ENCODE measurements around the gene PFDN4. TPM values are rescaled to one million over a fixed set of nuclear protein-coding genes. Genes with fewer than 3 reads are reported as not detected.

The PFDN4 gene
- total and polyA plus RNA-seq, 2 donors (not counting 1 experiment from before 2014, with no cell fraction given), result 9.1 to 16.8 TPM

DNA sequence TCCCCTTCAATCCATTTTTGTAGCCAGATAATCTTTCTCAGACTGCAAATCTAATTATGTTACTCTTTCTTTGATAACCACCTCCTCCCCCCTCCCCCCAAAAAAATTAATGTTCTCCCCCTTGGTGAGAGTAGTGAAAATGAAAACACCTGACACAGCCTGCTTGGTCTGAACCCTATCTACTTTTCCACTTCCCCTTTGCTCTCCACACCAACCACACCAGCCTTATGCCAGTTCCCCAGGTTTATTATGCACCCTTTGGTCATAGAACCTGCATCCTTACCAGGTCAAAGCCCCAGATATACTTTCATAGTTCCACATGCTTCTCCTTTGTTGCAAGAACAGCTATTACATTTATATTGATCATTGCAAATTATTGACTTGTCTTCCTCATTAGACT lies 19.4 kb downstream of the PFDN4 start:
- Histone ChIP-seq H3K79me2 (ENCODE audit: control insufficient read depth, insufficient read depth, low read length) (no peaks in the 10 kb centered on the region), H3K9me3 (ENCODE audit: control extremely low read depth in 1 of 3, control insufficient read depth in 2 of 3, insufficient read depth in 1 of 3, low read length in 2 of 3) (peaks cover 0 to 8% (median 3%) of the 10 kb centered on the region in 3 donors), H3K36me3 (replicated peaks in 1 of 2; ENCODE audit: control extremely low read depth in 1 of 2, control insufficient read depth in 1 of 2, extremely low read depth in 1 of 2, insufficient read depth in 2 of 2, low read length in 1 of 2) (no peaks in the 10 kb centered on the region), H3K9ac (ENCODE audit: low read length) (no peak overlapping the region), H3K4me3 (ENCODE audit: control extremely low read depth in 1 of 5, extremely low read depth in 1 of 5, insufficient read depth in 1 of 5, low read depth in 2 of 5, low read length in 4 of 5) (no peak overlapping the region), H3K4me2 (replicated peaks; ENCODE audit: low read depth, low read length, poor library complexity, severe bottlenecking) (no peak overlapping the region), H3K27me3 (replicated peaks in 1 of 4; ENCODE audit: control extremely low read depth in 1 of 4, control insufficient read depth in 3 of 4, insufficient read depth in 4 of 4, low read length in 3 of 4) (no peaks in the 10 kb centered on the region), H3K4me1 (ENCODE audit: control insufficient read depth in 2 of 2, insufficient read depth in 2 of 2, low read length in 2 of 2) (no peaks in the 10 kb centered on the region), H2AFZ (ENCODE audit: insufficient read depth, low read depth, low read length, poor library complexity, severe bottlenecking) (no peak overlapping the region), H4K20me1 (ENCODE audit: control insufficient read depth, insufficient read depth, low read length, poor library complexity, severe bottlenecking) (no peaks in the 10 kb centered on the region), H3K27ac (ENCODE audit: low read length in 2 of 2) (no peak overlapping the region)
- TF ChIP-seq, protein P1, sequence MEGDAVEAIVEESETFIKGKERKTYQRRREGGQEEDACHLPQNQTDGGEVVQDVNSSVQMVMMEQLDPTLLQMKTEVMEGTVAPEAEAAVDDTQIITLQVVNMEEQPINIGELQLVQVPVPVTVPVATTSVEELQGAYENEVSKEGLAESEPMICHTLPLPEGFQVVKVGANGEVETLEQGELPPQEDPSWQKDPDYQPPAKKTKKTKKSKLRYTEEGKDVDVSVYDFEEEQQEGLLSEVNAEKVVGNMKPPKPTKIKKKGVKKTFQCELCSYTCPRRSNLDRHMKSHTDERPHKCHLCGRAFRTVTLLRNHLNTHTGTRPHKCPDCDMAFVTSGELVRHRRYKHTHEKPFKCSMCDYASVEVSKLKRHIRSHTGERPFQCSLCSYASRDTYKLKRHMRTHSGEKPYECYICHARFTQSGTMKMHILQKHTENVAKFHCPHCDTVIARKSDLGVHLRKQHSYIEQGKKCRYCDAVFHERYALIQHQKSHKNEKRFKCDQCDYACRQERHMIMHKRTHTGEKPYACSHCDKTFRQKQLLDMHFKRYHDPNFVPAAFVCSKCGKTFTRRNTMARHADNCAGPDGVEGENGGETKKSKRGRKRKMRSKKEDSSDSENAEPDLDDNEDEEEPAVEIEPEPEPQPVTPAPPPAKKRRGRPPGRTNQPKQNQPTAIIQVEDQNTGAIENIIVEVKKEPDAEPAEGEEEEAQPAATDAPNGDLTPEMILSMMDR (IDR thresholded peaks at IDR 0.05), result no peak
- TF ChIP-seq EZH2 (IDR thresholded peaks at IDR 0.05; ENCODE audit: borderline replicate concordance, insufficient read depth, low read depth, low read length, poor library complexity, severe bottlenecking), result no peak
- Mint-ChIP-seq H3K27me3 (no peaks in the 10 kb centered on the region), H3K27ac (peak overlapping the region; percentile 2), H3K4me3 (no peak overlapping the region), H3K4me1 (peaks cover 8% of the 10 kb centered on the region), H3K9me3 (ENCODE audit: insufficient read depth) (peaks cover 7% of the 10 kb centered on the region)
- intact Hi-C loops (cut with micrococcal nuclease), result no loop called here
- no peak for DNase-seq
- ChIA-PET CTCF (no interaction called here), POLR2A (no interaction called here)
- no peak for ATAC-seq (ENCODE audit: low read depth)

DNA sequence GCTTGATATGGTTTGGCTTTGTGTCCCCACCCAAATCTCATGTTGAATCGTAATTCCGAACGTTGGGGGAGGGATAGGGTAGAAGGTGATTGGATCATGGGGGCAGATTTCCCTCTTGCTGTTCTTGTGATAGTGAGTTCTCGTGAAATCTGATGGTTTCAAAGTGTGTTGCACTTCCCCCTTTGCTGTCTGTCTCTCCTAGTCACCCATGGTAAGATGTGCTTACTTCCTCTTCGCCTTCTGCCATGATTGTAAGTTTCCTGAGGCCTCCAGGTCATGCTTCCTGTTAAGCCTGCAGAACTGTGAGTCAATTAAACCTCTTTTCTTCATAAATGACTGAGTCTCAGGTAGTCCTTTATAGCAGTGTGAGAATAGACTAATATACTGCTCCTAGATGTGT lies 19.9 kb downstream of the PFDN4 start:
- intact Hi-C loops (cut with micrococcal nuclease), result no loop called here
- no CpG with 5 or more reads among the region's 5 CpGs for WGBS (ENCODE audit: insufficient coverage)

More for the DNA sequence above, 19.9 kb downstream of the PFDN4 start:
- Histone ChIP-seq H3K27ac (ENCODE audit: low read length in 2 of 2) (no peak overlapping the region), H4K20me1 (ENCODE audit: control insufficient read depth, insufficient read depth, low read length, poor library complexity, severe bottlenecking) (no peaks in the 10 kb centered on the region), H2AFZ (ENCODE audit: insufficient read depth, low read depth, low read length, poor library complexity, severe bottlenecking) (no peak overlapping the region), H3K4me3 (ENCODE audit: control extremely low read depth in 1 of 5, extremely low read depth in 1 of 5, insufficient read depth in 1 of 5, low read depth in 2 of 5, low read length in 4 of 5) (no peak overlapping the region), H3K9ac (ENCODE audit: low read length) (no peak overlapping the region), H3K4me1 (ENCODE audit: control insufficient read depth in 2 of 2, insufficient read depth in 2 of 2, low read length in 2 of 2) (no peaks in the 10 kb centered on the region), H3K4me2 (replicated peaks; ENCODE audit: low read depth, low read length, poor library complexity, severe bottlenecking) (no peak overlapping the region), H3K36me3 (replicated peaks in 1 of 2; ENCODE audit: control extremely low read depth in 1 of 2, control insufficient read depth in 1 of 2, extremely low read depth in 1 of 2, insufficient read depth in 2 of 2, low read length in 1 of 2) (no peaks in the 10 kb centered on the region), H3K9me3 (ENCODE audit: control extremely low read depth in 1 of 3, control insufficient read depth in 2 of 3, insufficient read depth in 1 of 3, low read length in 2 of 3) (peaks cover 3 to 11% (median 4%) of the 10 kb centered on the region in 3 donors), H3K27me3 (replicated peaks in 1 of 4; ENCODE audit: control extremely low read depth in 1 of 4, control insufficient read depth in 3 of 4, insufficient read depth in 4 of 4, low read length in 3 of 4) (peaks cover 0 to 1% (median 0%) of the 10 kb centered on the region in 4 experiments), H3K79me2 (ENCODE audit: control insufficient read depth, insufficient read depth, low read length) (no peaks in the 10 kb centered on the region)
- peaks cover 7% of the 10 kb centered on the region for H3K9me3 Mint-ChIP-seq (ENCODE audit: insufficient read depth)
- H3K27ac Mint-ChIP-seq, result no peak overlapping the region
- H3K4me1 Mint-ChIP-seq, result peaks cover 8% of the 10 kb centered on the region
- no peaks in the 10 kb centered on the region for H3K27me3 Mint-ChIP-seq
- TF ChIP-seq, protein P1 (IDR thresholded peaks at IDR 0.05), result no peak
- no peak for TF ChIP-seq EZH2 (IDR thresholded peaks at IDR 0.05; ENCODE audit: borderline replicate concordance, insufficient read depth, low read depth, low read length, poor library complexity, severe bottlenecking)
- CTCF ChIA-PET, result no interaction called here
- ATAC-seq (ENCODE audit: low read depth), result no peak
- H3K4me3 Mint-ChIP-seq, result no peak overlapping the region
- POLR2A ChIA-PET, result no interaction called here
- DNase-seq, result no peak
